ENCODE results near the gene MRGPRE. TPM values are rescaled to one million over a fixed set of nuclear protein-coding genes. Genes with fewer than 3 reads are reported as not detected.

Gene MRGPRE
- total RNA-seq, 1 donor from 2014 or later = not detected

- intact Hi-C loops (cut with micrococcal nuclease) = no loop called here
These were observed 50.3 kb downstream of the MRGPRE start for GRCh38 chr11:3181725-3182461.

DNA sequence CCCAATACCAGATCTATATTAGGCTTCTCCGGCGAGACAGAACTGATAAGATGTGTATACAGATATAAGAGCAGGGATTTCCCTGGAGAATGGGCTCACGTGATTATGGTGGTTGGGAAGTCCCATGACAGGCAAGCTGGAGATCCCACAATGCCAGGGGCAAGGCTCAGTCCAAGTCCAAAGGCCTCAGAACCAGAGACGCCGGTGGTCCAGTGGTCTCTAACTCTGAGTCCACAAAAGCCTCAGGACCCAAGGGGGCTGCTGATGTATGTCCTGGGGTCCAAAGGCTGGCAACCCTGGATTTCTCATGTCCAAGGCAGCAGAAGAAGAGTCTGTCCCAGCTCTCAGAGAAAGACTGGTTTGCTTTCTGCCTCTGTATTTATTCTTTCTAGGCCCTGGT lies 51.3 kb downstream of the MRGPRE start:
- intact Hi-C loops (cut with micrococcal nuclease) = no loop called here

GRCh38 chr11:3178349-3178748 lies 53.9 kb downstream of the MRGPRE start:
- intact Hi-C loops (cut with micrococcal nuclease) = no loop called here

GRCh38 chr11:3177931-3178330 lies 54.3 kb downstream of the MRGPRE start:
- intact Hi-C loops (cut with micrococcal nuclease) = no loop called here

Other genes starting within 250 kb of the MRGPRE start
- 301 and 313 TPM in 2 replicates for gene NAP1L4, start 240.1 kb downstream of the MRGPRE start, total RNA-seq
- gene CARS1, start 175.0 kb downstream of the MRGPRE start, total RNA-seq = 84.1 and 95.9 TPM in 2 replicates
- 1.6 and 3.4 TPM in 2 replicates for gene OSBPL5, start 67.1 kb downstream of the MRGPRE start, total RNA-seq
- gene MRGPRG, start 13.6 kb downstream of the MRGPRE start, total RNA-seq = not detected in 2 replicates
- 33.4 and 35.7 TPM in 2 replicates for gene ZNF195, start 146.7 kb upstream of the MRGPRE start, total RNA-seq

Measured in T-helper 1 cell treated with Interleukin-12 subunit alpha and Interleukin-12 subunit beta and Interleukin-4 antibody, amounts not matched to agents 30 ng/mL and 1 ng/mL, for 36 hours (primary cell).